ENCODE measurements around the gene CCBE1.

Gene CCBE1

GRCh38 chr18:59659508-59660170 lies 37.6 kb downstream of the CCBE1 start:
- H3K14ac ChIP-seq (ENCODE audit: low read length) = no peak overlapping the region
- WGBS, 2 donors (ENCODE audit: extremely low coverage in 2 of 2, insufficient read length in 2 of 2, insufficient replicate concordance in 1 of 2) = no CpG with 5 or more reads among the region's 14 CpGs
- no peak overlapping the region for H4K8ac ChIP-seq (ENCODE audit: low read depth, low read length)
- no peaks in the 10 kb centered on the region for H3K79me1 ChIP-seq (ENCODE audit: low read depth, low read length)
- no peak overlapping the region for H3K4me3 ChIP-seq (ENCODE audit: low read length in 2 of 2)
- H3K23ac ChIP-seq (ENCODE audit: low read depth, low read length, poor library complexity) = no peak overlapping the region
- no peak overlapping the region for H2BK120ac ChIP-seq (ENCODE audit: low read depth, low read length)
- peak overlapping the region; percentile 45 for H2AFZ ChIP-seq (ENCODE audit: low read length)
- no peak overlapping the region for H3K18ac ChIP-seq (ENCODE audit: low read length)
- H3K4me2 ChIP-seq (ENCODE audit: insufficient read depth, low read length, poor library complexity, severe bottlenecking) = peak overlapping the region; percentile 29
- H3K4ac ChIP-seq (ENCODE audit: low read length) = no peak overlapping the region
- no peak overlapping the region for H2BK12ac ChIP-seq (ENCODE audit: low read length)
- no peaks in the 10 kb centered on the region for H3K36me3 ChIP-seq (replicated peaks in 1 of 2; ENCODE audit: control insufficient read depth in 2 of 2, insufficient read depth in 2 of 2, low read length in 2 of 2)
- H3K27me3 ChIP-seq (ENCODE audit: control insufficient read depth in 3 of 3, insufficient read depth in 3 of 3, low read depth in 1 of 3, low read length in 3 of 3) = peaks cover 0 to 15% (median 0%) of the 10 kb centered on the region in 3 experiments
- H2BK5ac ChIP-seq (ENCODE audit: low read length) = no peak overlapping the region
- H3K27ac ChIP-seq (replicated peaks; ENCODE audit: low read length) = no peak overlapping the region
- no peak overlapping the region for H2BK15ac ChIP-seq (ENCODE audit: low read length)
- H3K9me3 ChIP-seq (replicated peaks in 1 of 2; ENCODE audit: control insufficient read depth in 2 of 2, insufficient read depth in 1 of 2, low read depth in 1 of 2, low read length in 2 of 2) = no peaks in the 10 kb centered on the region
- no peak overlapping the region for H3K9ac ChIP-seq (ENCODE audit: low read depth, low read length, poor library complexity)
- DNase-seq (ENCODE audit: low spot score) = no peak
- peaks cover 0 to 7% of the 10 kb centered on the region in 2 donors for H3K4me1 ChIP-seq (ENCODE audit: control insufficient read depth in 2 of 2, insufficient read depth in 1 of 2, low read depth in 1 of 2, low read length in 2 of 2)
- H4K91ac ChIP-seq (ENCODE audit: low read depth, low read length, poor library complexity) = no peak overlapping the region
- H2AK5ac ChIP-seq (ENCODE audit: low read depth, low read length) = no peak overlapping the region

DNA sequence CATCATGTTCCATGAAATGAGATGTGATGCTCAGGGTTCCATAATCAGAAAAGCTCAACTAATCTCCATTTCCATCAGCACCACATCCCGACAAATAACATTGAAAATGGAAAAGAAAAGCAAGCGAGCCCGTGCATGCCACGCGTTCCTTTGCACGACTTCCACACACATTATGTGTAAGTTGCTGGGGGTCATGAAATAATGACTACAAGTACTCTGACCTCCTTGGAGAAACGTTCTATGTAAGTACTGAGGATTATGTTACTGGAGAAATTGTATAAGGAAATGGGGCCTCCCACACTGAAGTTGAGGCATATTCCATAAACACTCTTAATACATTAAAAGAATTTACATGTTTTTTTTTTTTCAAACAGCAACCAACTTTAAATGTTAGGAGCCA lies 38.3 kb downstream of the CCBE1 start:
- no peaks in the 10 kb centered on the region for H3K9me3 ChIP-seq (replicated peaks in 1 of 2; ENCODE audit: control insufficient read depth in 2 of 2, insufficient read depth in 1 of 2, low read depth in 1 of 2, low read length in 2 of 2)
- H3K18ac ChIP-seq (ENCODE audit: low read length) = no peak overlapping the region
- H4K91ac ChIP-seq (ENCODE audit: low read depth, low read length, poor library complexity) = no peak overlapping the region
- WGBS, 2 donors (ENCODE audit: extremely low coverage in 2 of 2, insufficient read length in 2 of 2, insufficient replicate concordance in 1 of 2) = no CpG with 5 or more reads among the region's 7 CpGs
- no peak overlapping the region for H2BK15ac ChIP-seq (ENCODE audit: low read length)
- no peak overlapping the region for H3K4ac ChIP-seq (ENCODE audit: low read length)
- no peak overlapping the region for H2BK5ac ChIP-seq (ENCODE audit: low read length)
- H3K4me3 ChIP-seq (ENCODE audit: low read length in 2 of 2) = no peak overlapping the region
- no peak overlapping the region for H2BK12ac ChIP-seq (ENCODE audit: low read length)
- no peak overlapping the region for H3K14ac ChIP-seq (ENCODE audit: low read length)
- no peak overlapping the region for H4K8ac ChIP-seq (ENCODE audit: low read depth, low read length)
- H3K4me2 ChIP-seq (ENCODE audit: insufficient read depth, low read length, poor library complexity, severe bottlenecking) = no peak overlapping the region
- no peaks in the 10 kb centered on the region for H3K36me3 ChIP-seq (replicated peaks in 1 of 2; ENCODE audit: control insufficient read depth in 2 of 2, insufficient read depth in 2 of 2, low read length in 2 of 2)
- DNase-seq (ENCODE audit: low spot score) = no peak
- H3K9ac ChIP-seq (ENCODE audit: low read depth, low read length, poor library complexity) = no peak overlapping the region
- H2AK5ac ChIP-seq (ENCODE audit: low read depth, low read length) = no peak overlapping the region
- H3K23ac ChIP-seq (ENCODE audit: low read depth, low read length, poor library complexity) = no peak overlapping the region
- H3K27me3 ChIP-seq (ENCODE audit: control insufficient read depth in 3 of 3, insufficient read depth in 3 of 3, low read depth in 1 of 3, low read length in 3 of 3) = peaks cover 0 to 15% (median 0%) of the 10 kb centered on the region in 3 experiments
- H2BK120ac ChIP-seq (ENCODE audit: low read depth, low read length) = no peak overlapping the region
- no peaks in the 10 kb centered on the region for H3K79me1 ChIP-seq (ENCODE audit: low read depth, low read length)
- no peak overlapping the region for H2AFZ ChIP-seq (ENCODE audit: low read length)
- H3K27ac ChIP-seq (replicated peaks; ENCODE audit: low read length) = no peak overlapping the region
- peaks cover 0 to 7% of the 10 kb centered on the region in 2 donors for H3K4me1 ChIP-seq (ENCODE audit: control insufficient read depth in 2 of 2, insufficient read depth in 1 of 2, low read depth in 1 of 2, low read length in 2 of 2)

GRCh38 chr18:59657012-59657411 lies 40.2 kb downstream of the CCBE1 start:
- Histone ChIP-seq H3K4ac (ENCODE audit: low read length) (no peak overlapping the region), H3K18ac (ENCODE audit: low read length) (no peak overlapping the region), H4K91ac (ENCODE audit: low read depth, low read length, poor library complexity) (no peak overlapping the region), H3K23ac (ENCODE audit: low read depth, low read length, poor library complexity) (no peak overlapping the region), H2BK120ac (ENCODE audit: low read depth, low read length) (no peak overlapping the region), H2BK5ac (ENCODE audit: low read length) (no peak overlapping the region), H3K4me1 (ENCODE audit: control insufficient read depth in 2 of 2, insufficient read depth in 1 of 2, low read depth in 1 of 2, low read length in 2 of 2) (peaks cover 0 to 7% of the 10 kb centered on the region in 2 donors), H2BK15ac (ENCODE audit: low read length) (no peak overlapping the region), H3K9ac (ENCODE audit: low read depth, low read length, poor library complexity) (no peak overlapping the region), H3K4me3 (ENCODE audit: low read length in 2 of 2) (no peak overlapping the region), H3K79me1 (ENCODE audit: low read depth, low read length) (no peaks in the 10 kb centered on the region), H3K36me3 (replicated peaks in 1 of 2; ENCODE audit: control insufficient read depth in 2 of 2, insufficient read depth in 2 of 2, low read length in 2 of 2) (no peaks in the 10 kb centered on the region), H3K27ac (replicated peaks; ENCODE audit: low read length) (no peak overlapping the region), H3K27me3 (ENCODE audit: control insufficient read depth in 3 of 3, insufficient read depth in 3 of 3, low read depth in 1 of 3, low read length in 3 of 3) (peaks cover 0 to 15% (median 0%) of the 10 kb centered on the region in 3 experiments), H3K4me2 (ENCODE audit: insufficient read depth, low read length, poor library complexity, severe bottlenecking) (no peak overlapping the region), H2AK5ac (ENCODE audit: low read depth, low read length) (no peak overlapping the region), H3K14ac (ENCODE audit: low read length) (no peak overlapping the region), H3K9me3 (replicated peaks in 1 of 2; ENCODE audit: control insufficient read depth in 2 of 2, insufficient read depth in 1 of 2, low read depth in 1 of 2, low read length in 2 of 2) (no peaks in the 10 kb centered on the region), H2AFZ (ENCODE audit: low read length) (no peak overlapping the region), H4K8ac (ENCODE audit: low read depth, low read length) (no peak overlapping the region), H2BK12ac (ENCODE audit: low read length) (no peak overlapping the region)
- DNase-seq (ENCODE audit: low spot score) = no peak
- WGBS, 2 donors (ENCODE audit: extremely low coverage in 2 of 2, insufficient read length in 2 of 2, insufficient replicate concordance in 1 of 2) = no CpG with 5 or more reads among the region's 5 CpGs

DNA sequence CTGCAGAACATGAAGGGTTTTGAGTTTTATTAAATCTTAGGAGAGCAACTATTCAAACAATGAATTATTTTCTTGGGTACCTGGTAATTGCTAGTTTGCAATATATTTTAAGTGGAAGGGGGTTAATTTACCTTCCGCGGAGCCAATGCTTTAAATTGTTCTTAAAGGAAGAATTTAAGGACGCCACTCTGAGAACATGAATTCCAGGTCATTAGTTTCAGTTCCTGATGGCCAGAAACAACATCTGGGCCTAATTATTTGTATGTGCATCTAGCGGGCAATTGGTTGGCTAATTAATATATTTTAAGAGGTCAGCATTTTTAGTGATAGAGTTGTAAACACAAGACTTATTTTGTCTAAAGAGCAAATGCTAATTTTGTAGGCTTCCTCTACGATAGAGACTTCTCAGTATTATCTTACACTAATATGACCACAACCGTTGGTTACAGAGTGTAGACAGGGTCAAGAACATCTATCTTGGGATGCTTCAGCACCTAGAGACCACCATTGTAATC lies 40.8 kb downstream of the CCBE1 start:
- H3K9ac ChIP-seq (ENCODE audit: low read depth, low read length, poor library complexity) = no peak overlapping the region
- no peaks in the 10 kb centered on the region for H3K9me3 ChIP-seq (replicated peaks in 1 of 2; ENCODE audit: control insufficient read depth in 2 of 2, insufficient read depth in 1 of 2, low read depth in 1 of 2, low read length in 2 of 2)
- H3K36me3 ChIP-seq (replicated peaks in 1 of 2; ENCODE audit: control insufficient read depth in 2 of 2, insufficient read depth in 2 of 2, low read length in 2 of 2) = no peaks in the 10 kb centered on the region
- no peak overlapping the region for H2BK120ac ChIP-seq (ENCODE audit: low read depth, low read length)
- H3K14ac ChIP-seq (ENCODE audit: low read length) = no peak overlapping the region
- no peaks in the 10 kb centered on the region for H3K79me1 ChIP-seq (ENCODE audit: low read depth, low read length)
- H3K4me2 ChIP-seq (ENCODE audit: insufficient read depth, low read length, poor library complexity, severe bottlenecking) = no peak overlapping the region
- H2AK5ac ChIP-seq (ENCODE audit: low read depth, low read length) = no peak overlapping the region
- H3K27me3 ChIP-seq (ENCODE audit: control insufficient read depth in 3 of 3, insufficient read depth in 3 of 3, low read depth in 1 of 3, low read length in 3 of 3) = peaks cover 0 to 15% (median 0%) of the 10 kb centered on the region in 3 experiments
- WGBS, 2 donors (ENCODE audit: extremely low coverage in 2 of 2, insufficient read length in 2 of 2, insufficient replicate concordance in 1 of 2) = no CpG with 5 or more reads among the region's 6 CpGs
- peaks cover 0 to 7% of the 10 kb centered on the region in 2 donors for H3K4me1 ChIP-seq (ENCODE audit: control insufficient read depth in 2 of 2, insufficient read depth in 1 of 2, low read depth in 1 of 2, low read length in 2 of 2)
- H3K4ac ChIP-seq (ENCODE audit: low read length) = no peak overlapping the region
- no peak overlapping the region for H2BK15ac ChIP-seq (ENCODE audit: low read length)
- no peak overlapping the region for H3K23ac ChIP-seq (ENCODE audit: low read depth, low read length, poor library complexity)
- no peak overlapping the region for H3K18ac ChIP-seq (ENCODE audit: low read length)
- H4K91ac ChIP-seq (ENCODE audit: low read depth, low read length, poor library complexity) = no peak overlapping the region
- no peak overlapping the region for H2BK5ac ChIP-seq (ENCODE audit: low read length)
- no peak overlapping the region for H2BK12ac ChIP-seq (ENCODE audit: low read length)
- no peak overlapping the region for H2AFZ ChIP-seq (ENCODE audit: low read length)
- no peak overlapping the region for H3K4me3 ChIP-seq (ENCODE audit: low read length in 2 of 2)
- no peak for DNase-seq (ENCODE audit: low spot score)
- no peak overlapping the region for H3K27ac ChIP-seq (replicated peaks; ENCODE audit: low read length)
- no peak overlapping the region for H4K8ac ChIP-seq (ENCODE audit: low read depth, low read length)
